GM20000 (cell line): Measurements from ENCODE around the gene IWS1.
"Not testable (repeated sequence)": the region's sequence is repeated elsewhere in the genome, so short reads cannot be mapped to it uniquely, and the experiment has no call there.

Experiments
- DNase-seq: peaks from one replicate; pipeline ENCODE4 v3.0.0; 2012; ENCODE audit warnings: low spot score
- CTCF ChIP-seq: IDR thresholded peaks from 2 replicates; pipeline ENCODE4 v1.5.1; 2012; ENCODE audit warnings: mild to moderate bottlenecking, control low read depth; ENCODE audit errors: extremely low read depth, missing control alignments

IWS1 gene

DNA sequence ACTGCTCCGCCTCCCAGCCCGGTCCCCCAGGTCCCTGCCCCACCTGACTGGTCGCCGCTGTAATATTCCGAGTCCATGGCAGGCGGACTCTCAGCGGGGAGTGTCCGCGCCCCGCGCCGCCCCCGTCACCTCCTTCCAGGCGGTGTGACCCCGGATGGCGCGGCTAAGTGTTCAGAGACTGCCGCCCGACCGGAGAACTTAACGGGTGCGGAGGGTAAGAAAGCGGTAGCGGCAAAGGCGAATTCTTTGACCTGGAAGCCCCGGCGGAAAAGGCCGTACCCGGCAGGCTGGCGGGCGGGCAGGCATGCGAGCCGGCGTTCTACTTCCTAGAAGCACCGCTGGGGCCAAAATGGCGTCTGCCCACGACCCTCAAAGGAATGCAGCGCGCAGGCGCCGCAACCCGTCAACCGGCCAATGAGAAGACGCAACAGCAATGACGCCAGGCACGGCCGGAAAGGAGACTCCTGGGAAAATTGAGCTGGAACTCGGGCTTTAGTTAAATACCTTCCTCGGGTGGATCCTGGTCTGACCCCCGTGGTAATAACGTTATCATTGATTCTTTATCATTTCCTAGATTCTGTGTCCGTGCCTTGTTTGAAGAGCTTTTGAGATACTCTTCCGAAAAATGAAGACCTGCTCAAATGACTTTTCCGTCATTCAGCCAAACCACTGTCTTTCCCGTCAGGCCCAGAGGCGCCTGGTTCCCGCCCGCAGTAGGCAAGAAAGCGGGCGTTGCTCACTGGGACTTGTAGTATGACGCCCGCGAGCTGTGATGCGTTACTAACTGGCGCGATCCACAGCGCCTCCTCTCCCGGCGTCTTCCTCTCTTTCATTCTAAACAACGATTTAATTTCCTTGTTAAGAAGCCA, at the start of gene IWS1:
TSS of gene IWS1 (minus strand) at position 358 of the 869 bp plus-strand sequence. CDS start at position 77, 281 bp downstream.
- DNase-seq = peak; percentile 93
- peak; percentile 7 for TF ChIP-seq CTCF

- no peak for DNase-seq
- TF ChIP-seq CTCF = no peak
Observed at GRCh38 chr2:127575941-127576432, 49.7 kb upstream of the IWS1 start.

DNA sequence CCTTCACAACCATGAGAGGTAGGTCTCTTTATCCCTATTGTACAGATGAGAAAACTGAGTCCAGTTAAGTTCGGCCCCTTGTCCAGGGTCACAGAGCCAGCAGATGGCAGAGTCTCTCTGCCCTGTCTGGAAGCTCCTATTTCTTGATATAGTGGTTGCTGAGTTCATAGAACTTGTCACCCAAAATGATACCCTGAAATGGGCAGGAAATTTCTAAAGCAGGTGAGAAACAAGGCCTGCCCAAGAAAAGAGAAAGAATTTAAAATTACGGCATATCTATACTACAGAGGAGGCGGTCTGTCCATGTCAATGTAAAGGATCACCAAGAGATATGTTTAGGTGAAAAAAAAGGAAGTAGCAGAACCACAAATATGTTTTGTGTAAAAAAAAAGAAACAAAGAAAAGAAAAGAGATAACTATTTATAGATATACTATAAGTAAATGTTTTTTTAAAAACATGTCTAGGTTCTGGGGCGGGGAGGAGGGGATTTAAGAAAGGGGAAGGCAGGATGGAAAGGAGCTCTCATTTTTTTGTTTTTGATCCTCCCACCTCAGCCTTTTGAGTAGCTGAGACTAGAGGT, 49.0 kb upstream of the IWS1 start:
- DNase-seq = peak; percentile 54
- no peak for TF ChIP-seq CTCF

GRCh38 chr2:127574656-127575055, 48.4 kb upstream of the IWS1 start:
- DNase-seq = no peak
- no peak for TF ChIP-seq CTCF

DNA sequence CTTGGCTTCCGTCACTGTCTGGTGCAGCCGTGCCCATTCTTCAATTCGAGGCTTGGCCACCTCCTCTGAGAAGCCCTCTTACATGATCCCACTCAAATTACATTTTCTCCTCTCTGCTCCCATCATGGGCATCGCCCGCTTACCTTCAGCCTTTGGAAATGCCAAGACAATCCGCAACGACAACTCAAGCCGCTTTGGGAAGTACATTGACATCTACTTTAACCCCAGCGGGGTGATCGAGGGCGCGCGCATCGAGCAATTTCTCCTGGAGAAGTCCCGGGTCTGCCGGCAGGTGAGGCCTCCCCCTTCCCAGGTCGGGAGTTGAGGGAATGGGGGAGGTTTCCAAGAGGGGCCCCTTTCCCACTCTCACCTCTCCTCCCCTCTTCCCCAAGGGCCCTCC, 47.5 kb upstream of the IWS1 start:
- no peak for DNase-seq
- TF ChIP-seq CTCF = no peak

GRCh38 chr2:127573298-127573697, 47.0 kb upstream of the IWS1 start:
- no peak for DNase-seq
- TF ChIP-seq CTCF = no peak

- DNase-seq = no peak
- no peak for TF ChIP-seq CTCF
Observed at GRCh38 chr2:127572841-127573240, 46.6 kb upstream of the IWS1 start.

DNA sequence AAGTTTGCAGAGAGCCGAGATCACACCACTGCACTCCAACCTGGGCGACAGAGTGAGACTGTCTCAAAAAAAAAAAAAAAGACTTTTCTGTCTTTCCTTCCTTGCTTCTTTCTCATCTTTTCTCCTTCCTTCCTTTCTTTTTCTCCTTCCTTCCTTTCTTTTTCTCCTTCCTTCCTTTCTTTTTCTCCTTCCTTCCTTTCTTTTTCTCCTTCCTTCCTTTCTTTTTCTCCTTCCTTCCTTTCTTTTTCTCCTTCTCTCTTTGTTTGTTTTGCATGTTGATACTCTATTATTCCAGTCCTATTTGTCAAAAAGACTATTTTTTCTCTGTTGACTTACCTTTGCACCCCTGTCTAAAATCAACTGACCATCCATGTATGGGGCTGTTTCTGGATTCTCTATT, 46.1 kb upstream of the IWS1 start:
- DNase-seq = not testable (repeated sequence)
